AG09309 (cell line): ENCODE data around the gene PIGN.

ENCODE experiments used
- DNase-seq: peaks from one replicate; pipeline ENCODE4 v3.0.0-alpha.2; 2010; ENCODE audit warnings: low read depth
- H3K4me3 ChIP-seq: 2 replicates; pipeline ENCODE4 v1.5.1; 2011; ENCODE audit warnings: mild to moderate bottlenecking, low read depth, low read length, moderate library complexity; ENCODE audit not compliant: control insufficient read depth
- CTCF ChIP-seq: IDR thresholded peaks from 2 replicates; pipeline ENCODE4 v1.5.1; 2011; ENCODE audit warnings: mild to moderate bottlenecking, low read depth, low read length, inconsistent platforms; ENCODE audit not compliant: insufficient read depth, control insufficient read depth; ENCODE audit errors: missing control alignments

The PIGN gene

DNA sequence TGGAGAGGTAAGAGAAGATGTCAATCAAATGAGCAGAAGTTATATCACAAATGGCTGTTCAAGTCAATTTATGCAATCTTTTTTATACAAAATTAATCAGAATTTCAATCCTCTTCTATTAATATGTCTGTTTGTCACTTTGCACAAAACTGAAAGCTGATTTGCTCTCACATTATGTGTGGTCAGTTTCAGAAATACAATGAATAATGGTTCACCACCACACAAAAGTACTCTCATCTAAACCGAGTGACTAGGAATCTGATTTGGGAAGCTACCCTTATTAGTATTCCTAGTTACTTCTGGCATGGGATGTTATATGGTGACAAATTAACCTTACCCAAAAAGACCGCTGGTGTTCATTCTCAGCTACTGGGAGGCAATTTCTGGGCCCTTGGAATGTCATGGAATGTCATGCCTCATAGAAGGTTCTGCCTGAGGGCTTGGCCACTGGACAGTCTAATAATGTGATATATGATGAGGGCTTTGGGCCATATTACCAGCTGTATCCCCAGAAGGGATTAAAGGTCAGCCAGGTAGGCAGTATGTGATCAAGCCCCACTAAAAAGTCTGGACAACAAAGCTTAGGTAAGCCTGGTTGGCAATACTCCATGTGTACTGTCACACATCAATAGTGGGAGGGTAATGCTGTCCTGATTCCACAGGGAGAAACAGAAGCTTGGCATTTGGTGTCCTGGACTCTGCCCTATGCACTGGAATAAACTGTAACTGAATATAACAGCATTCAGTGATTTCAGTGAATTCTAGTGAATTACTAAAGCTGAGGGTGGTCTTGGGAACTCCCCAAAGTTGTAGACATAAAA, 113.2 kb downstream of the PIGN start:
- TF ChIP-seq CTCF = no peak
- no peak overlapping the region for H3K4me3 ChIP-seq
- DNase-seq = no peak

GRCh38 chr18:62072370-62072769, 114.5 kb downstream of the PIGN start:
- no peak for DNase-seq
- TF ChIP-seq CTCF = no peak
- H3K4me3 ChIP-seq = no peak overlapping the region

DNA sequence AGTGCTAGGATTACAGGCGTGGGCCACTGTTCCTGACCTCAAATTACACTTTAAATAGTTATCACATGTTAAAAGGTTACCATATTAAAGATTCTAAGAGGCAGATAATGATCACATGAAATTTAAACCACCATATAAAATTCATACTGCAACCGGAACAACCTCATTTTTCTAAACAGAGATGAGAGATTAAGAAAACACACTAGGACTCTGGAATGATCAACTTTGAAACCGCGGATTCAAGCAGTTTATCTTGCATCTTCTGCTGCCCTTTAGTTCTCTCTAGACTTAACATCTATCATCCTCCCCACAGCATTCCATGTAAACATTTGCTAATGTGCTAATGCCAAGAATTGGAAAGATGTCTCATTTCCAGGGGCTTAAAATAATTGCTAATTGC, 115.8 kb downstream of the PIGN start:
- TF ChIP-seq CTCF = no peak
- H3K4me3 ChIP-seq = no peak overlapping the region
- DNase-seq = no peak

GRCh38 chr18:62070302-62070701, 116.6 kb downstream of the PIGN start:
- no peak for DNase-seq
- no peak overlapping the region for H3K4me3 ChIP-seq
- TF ChIP-seq CTCF = no peak

DNA sequence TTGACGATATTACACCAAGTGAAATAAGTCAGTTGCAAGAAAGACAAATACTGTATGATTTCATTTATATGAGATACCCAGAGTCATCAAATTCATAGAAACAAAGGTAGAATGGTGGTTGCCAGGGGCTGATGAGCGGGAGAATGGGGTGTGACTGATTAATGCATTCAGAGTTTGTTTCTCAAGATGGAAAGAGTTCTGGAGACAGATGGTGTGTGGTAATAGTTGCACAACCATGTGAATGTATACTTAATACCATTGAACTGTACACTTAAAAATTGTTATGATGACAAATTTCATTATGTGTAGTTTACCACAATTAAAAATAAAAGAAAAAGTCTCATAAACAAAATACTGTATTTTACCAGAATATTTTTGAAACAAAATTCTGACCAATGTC, 117.3 kb downstream of the PIGN start:
- DNase-seq = no peak
- no peak for TF ChIP-seq CTCF
- no peak overlapping the region for H3K4me3 ChIP-seq

- H3K4me3 ChIP-seq = no peak overlapping the region
- TF ChIP-seq CTCF = no peak
- no peak for DNase-seq
These were observed 120.6 kb downstream of the PIGN start for GRCh38 chr18:62066102-62066818.

- H3K4me3 ChIP-seq = no peak overlapping the region
- TF ChIP-seq CTCF = no peak
- DNase-seq = no peak
These were observed 122.5 kb downstream of the PIGN start for GRCh38 chr18:62064361-62064760.
